Activated CD8-positive, alpha-beta memory T cell treated with anti-CD3 and anti-CD28 coated beads, Interleukin-2, amount 50 U/mL, for 1 hour (primary cell): ENCODE measurements around the gene PRKG1.

Experiments
- DNase-seq: peaks from one replicate; pipeline ENCODE4 v3.0.0-alpha.2; 2020; ENCODE audit errors: extremely low read depth

Gene PRKG1

DNA sequence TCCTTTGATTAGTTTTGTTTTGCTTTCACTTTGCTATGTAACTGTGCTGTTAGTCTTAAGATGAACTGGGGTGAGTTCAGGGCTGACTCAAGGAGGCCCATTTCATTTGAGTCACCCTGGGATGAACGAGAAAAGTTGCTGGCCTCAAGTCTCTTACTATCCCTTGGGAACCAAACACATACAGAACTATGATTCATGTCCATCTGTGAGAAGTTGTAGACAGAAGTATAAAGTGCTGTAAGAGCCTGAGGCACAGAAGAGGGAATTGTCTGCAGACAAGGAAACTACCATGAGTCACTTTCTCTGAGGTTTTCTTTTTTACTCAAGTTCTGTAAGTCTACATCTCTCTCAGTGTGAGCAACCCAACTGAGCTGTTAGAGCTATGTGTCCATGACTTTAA lies 805.0 kb downstream of the PRKG1 start:
- no peak for DNase-seq

DNA sequence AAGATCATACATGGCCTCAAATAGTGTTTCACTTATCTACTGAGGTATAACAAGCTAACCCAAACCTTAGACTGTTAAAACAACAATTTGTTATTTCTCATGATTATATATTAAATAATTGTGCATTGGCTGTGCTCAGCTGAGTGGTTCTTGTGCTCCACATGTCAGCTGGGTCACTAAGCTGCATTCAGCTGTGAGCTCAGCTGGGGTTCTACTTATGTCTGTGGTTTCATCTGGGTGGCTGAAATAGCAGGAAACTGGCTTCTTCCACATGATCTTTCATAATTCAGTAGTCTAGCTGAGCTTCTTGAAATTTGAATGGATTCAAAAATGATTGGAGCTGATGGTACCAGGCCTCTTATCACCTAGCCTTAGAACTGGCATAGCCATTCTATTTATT lies 806.9 kb downstream of the PRKG1 start:
- DNase-seq: no peak

GRCh38 chr10:51886438-51887068 lies 812.3 kb downstream of the PRKG1 start:
- DNase-seq: no peak

DNA sequence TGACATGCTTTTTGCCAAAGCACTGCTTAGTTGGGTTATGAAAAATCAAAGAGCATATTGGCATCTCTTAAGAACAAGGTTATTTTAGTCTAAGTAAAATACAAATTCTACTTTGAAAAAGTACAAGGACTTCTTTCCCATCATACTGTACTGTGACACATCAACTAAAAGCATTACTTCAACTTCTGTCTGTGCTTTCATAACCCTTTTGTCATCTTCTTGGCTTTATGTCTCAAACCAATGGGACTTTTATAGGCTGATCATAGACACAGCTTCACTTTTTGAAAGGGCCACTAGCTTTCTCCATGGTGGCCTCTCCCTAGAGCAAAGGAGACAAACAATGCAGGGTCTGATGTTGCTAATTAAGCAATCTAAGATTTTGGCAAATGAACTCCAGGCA lies 814.0 kb downstream of the PRKG1 start:
- no peak for DNase-seq

- DNase-seq: no peak
These were observed 818.0 kb downstream of the PRKG1 start for GRCh38 chr10:51892313-51892712.

DNA sequence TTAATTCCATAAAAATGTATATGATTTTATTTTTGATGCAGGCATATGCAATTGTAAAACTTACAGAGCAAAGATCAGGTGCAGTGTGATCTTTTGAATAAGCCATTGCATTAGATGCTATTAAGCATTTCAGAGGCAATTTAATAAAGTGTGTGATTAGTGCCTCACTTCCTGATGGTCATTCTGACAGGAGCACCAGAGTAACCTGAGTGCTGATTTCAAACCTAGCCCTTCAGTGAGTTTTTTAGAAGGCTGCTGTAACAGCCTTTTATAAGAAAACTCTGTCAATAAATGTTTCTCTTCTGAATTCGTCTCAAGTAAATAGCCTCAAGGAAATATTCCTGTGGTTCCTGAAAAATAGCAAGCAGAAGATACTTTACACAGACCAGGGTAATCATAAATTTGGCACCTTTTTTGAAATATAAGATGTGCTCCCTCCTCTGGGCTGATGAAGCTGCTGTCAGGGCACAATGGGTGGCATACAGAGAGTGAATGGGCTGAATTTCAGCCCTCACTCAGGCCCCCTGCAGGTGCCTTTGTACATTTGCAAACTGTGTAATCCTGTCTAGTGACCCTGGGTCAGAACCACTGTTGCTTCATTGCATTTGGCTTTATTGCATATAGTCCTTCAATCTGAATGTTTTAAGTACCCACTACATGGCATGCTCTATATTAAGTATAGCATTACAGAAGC lies 818.8 kb downstream of the PRKG1 start:
- DNase-seq: no peak

DNA sequence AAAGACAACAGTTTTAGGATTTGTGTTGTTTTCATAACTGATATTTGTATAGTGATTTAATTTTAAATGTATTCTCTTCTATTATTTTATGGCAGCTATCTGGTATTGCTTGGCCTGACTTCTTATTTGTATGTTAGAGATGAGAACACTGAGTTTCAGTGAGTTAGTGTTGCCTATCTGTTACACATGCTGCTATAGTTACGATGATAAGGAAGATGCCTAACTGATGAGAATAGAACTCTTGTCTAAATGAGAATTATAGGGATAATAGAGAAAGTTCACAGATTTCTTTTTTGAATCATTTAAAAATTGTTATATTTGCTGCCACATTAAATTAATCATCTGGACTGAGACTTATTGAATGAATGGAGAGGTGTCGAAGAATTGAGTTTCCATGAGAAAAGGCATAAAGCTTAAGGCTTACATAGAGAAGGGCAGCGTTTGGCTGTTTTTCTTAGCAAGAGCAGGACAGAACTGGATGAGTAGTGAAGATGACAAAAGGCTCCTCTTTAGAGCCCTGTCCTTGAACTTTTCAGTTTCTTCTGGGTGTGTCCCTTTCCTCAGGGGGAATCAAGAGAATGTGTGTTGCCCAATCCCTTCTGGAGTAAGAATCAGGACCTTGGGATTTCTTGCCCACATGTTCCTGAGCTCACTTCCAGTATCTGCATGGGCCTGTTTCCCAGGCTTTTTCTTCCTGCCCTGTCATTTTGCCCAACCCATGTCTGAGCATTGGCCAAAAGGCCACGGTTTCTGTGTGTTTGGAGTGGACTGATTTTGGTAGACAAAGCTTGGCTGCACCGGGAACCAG lies 820.7 kb downstream of the PRKG1 start:
- no peak for DNase-seq

DNA sequence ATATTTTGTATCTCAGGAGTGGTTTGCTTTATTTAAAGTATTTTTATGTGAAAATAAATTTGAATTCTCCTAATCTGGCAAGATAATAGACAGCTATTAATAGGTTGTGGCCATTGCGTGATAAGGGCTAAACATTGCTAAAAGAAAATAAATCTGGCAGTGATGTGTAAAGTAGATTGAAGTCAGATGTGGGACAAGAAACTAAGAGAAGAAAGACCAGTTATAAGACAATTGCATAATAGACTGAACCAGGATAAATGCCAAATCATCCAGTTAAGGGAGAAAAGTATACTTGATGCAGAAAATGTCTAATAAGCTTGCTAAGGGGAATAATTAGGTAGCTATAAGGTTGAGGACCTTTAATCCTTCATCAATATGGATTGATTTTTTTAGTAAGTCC lies 822.6 kb downstream of the PRKG1 start:
- DNase-seq: no peak

DNA sequence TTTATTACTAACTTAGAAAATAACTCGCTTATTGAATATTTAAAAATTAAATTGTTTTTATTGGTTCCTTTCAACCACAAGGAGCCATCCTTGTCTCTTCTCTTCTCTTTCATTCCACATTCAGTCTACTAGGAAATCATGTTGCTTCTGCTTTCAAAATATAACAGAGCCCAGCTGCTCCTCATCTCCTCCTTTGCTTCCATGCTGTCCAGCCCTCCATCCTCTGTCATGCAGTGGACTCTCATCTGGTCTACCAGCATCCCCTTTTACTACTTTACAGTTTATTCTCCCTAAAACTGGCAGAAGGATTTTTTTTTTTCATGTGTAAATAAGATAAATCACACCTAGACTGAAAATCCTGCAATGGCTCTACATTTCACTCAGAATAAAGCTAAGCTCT lies 823.3 kb downstream of the PRKG1 start:
- no peak for DNase-seq

GRCh38 chr10:51900180-51900579 lies 825.9 kb downstream of the PRKG1 start:
- no peak for DNase-seq

DNA sequence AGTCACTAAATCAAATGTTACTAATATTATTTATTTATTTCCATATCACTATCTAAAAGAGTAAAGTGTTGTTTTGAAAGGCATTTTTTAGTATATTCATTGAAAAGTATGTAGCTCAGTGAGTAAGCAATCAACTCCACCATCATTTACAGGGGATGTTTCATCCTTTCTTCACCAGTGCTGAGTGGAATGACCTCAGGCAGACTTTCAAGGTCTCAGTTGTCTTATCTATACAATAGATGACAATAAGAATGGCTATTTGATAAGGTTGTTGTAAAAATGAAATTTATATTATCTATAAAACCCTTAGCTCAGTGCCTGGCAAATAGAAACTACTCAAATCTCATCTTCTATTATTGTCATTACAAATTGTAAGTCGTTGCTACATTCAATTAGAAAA lies 829.4 kb downstream of the PRKG1 start:
- DNase-seq: no peak

DNA sequence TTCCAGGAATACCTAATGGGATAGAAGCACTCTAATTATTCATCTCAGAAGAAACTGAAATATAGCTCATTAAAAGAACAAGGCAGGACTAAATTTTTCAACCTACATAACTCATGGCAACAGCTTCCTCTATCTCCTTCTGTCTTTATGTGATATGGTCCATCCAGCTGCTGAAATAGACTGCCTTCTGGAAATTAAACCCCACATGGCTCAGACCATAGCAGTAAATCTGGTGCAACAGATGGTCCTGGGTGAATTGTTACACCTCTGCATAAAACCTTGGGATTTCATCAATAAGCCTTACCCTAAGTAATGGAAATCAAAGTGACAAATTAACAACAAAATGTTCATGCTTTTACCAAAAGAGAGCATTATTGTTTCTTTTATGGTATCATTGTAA lies 830.7 kb downstream of the PRKG1 start:
- DNase-seq: no peak

- no peak for DNase-seq
These were observed 833.1 kb downstream of the PRKG1 start for GRCh38 chr10:51907361-51907760.

- DNase-seq: no peak
These were observed 835.9 kb downstream of the PRKG1 start for GRCh38 chr10:51910189-51910588.

- no peak for DNase-seq
These were observed 836.3 kb downstream of the PRKG1 start for GRCh38 chr10:51910596-51910995.

GRCh38 chr10:51911723-51912122 lies 837.4 kb downstream of the PRKG1 start:
- no peak for DNase-seq

GRCh38 chr10:51915031-51915542 lies 840.8 kb downstream of the PRKG1 start:
- DNase-seq: no peak

DNA sequence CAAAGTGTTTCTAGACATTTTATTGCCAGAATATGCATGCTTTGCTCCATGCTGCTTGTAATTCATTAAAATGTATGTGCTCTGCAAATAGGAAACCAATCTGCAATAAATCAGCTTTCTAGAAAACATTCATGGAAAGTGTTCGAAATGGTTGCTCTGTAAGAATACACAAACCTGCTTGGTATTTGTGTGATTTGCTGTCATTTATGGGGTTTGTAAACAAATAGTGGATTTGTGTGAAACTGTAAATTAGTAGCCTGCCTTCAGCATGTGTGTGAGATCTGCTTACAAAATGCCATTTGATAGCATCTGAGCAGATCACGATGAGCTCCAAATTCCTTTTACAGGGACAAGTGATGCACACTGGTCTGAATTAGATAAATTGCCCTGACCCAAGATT lies 844.2 kb downstream of the PRKG1 start:
- DNase-seq: no peak

DNA sequence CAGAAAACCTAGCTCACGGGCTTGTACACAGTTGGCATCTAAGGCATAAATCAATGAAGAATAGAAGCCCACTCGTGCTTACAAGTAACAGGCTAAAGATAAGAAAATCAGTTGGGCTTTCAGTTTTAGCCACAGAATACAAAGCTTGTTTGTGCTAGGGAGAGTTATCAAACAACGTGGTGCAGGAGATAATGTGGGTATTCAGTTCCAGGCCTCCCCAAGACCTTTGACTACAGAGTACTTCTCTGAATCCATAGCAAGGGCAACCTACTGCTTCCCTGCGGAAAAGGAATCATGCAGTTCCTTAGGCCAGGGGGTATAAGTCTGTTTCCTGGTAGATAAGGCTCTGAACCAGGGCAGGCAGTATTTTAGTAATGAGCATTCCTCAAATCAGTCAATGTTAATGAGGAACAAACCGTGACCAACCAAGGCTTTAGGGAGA lies 844.6 kb downstream of the PRKG1 start:
- no peak for DNase-seq

GRCh38 chr10:51920672-51921071 lies 846.4 kb downstream of the PRKG1 start:
- no peak for DNase-seq

DNA sequence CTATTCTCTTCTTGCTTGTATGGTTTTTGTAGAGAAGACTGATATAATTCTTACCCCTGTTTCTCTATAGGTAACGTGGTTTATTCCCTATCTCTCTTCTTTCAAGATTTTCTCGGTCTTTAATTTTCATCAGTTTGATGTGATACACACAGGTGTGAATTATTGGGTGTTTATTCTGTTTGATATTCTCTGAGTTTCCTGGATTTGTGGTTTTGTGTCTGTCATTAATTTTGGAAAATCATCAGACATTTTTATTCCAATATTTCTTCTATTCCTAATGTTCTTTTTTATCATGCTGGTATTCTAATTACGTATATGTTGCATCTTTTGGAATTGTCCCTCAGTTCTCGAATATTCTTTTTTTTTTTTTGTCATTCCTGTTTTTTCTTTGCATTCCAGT lies 850.1 kb downstream of the PRKG1 start:
- DNase-seq: no peak

DNA sequence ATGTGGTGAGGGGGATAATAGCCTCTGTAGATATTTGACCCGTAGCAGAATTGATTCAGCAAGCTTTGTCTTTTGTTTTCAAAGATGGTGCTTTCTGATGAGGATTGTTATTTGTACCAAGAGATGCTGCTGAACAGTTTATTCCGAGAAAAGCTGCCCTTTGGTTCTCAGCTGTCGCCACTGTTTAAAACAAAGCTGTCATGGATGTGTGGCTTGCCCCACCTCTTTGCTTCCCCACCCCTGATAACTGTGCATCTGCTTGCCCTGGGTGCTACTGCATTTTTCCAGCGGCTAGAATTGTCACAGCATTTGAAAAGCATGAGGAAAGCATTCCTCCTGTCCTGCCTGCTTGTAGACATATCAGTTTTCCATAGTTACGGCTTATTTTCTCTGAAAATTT lies 852.0 kb downstream of the PRKG1 start:
- no peak for DNase-seq

GRCh38 chr10:51928162-51928561 lies 853.9 kb downstream of the PRKG1 start:
- no peak for DNase-seq
